Natural killer cell (primary cell): ENCODE data around the gene TPST2. TPM values are rescaled to one million over a fixed set of nuclear protein-coding genes. Genes with fewer than 3 reads are reported as not detected.

Experiments used
- ATAC-seq, 3 donors: fragments of 150-1000 bp in 2 of 3; fragments of 200-7000 bp in 1 of 3; cut with Tn5 transposase; 1 replicate in 1 of 3; 2 replicates in 2 of 3; pipeline ENCODE4 v1.10.0; 2021; ENCODE audit warnings: mild to moderate bottlenecking in 2 of 3, moderate library complexity in 2 of 3
- DNase-seq, 2 donors: peaks; one replicate each; pipeline versions ENCODE4 v3.0.0 to v3.0.0-alpha.2; 2013 to 2021; ENCODE audit warnings: mixed read lengths in 1 of 2
- H3K27ac ChIP-seq: one replicate; pipeline ENCODE4 v1.5.1; 2013; ENCODE audit warnings: mild to moderate bottlenecking, low read length
- H3K27me3 ChIP-seq: one replicate; pipeline ENCODE4 v1.6.1; 2013; ENCODE audit warnings: low read length; ENCODE audit not compliant: control insufficient read depth, insufficient read depth
- H3K36me3 ChIP-seq: one replicate; pipeline ENCODE4 v1.6.1; 2013; ENCODE audit warnings: low read length; ENCODE audit not compliant: control insufficient read depth, insufficient read depth
- H3K4me1 ChIP-seq: one replicate; pipeline ENCODE4 v1.6.1; 2013; ENCODE audit warnings: low read length; ENCODE audit not compliant: control insufficient read depth, insufficient read depth
- H3K4me3 ChIP-seq: one replicate; pipeline ENCODE4 v1.5.1; 2013; ENCODE audit warnings: low read length
- H3K9me3 ChIP-seq: one replicate; pipeline ENCODE4 v1.6.1; 2013; ENCODE audit warnings: low read length; ENCODE audit not compliant: control insufficient read depth, insufficient read depth
- H3K27ac Mint-ChIP-seq, 2 donors: one replicate each; pipeline ENCODE4 v1.8.0; 2022; ENCODE audit warnings: mild to moderate bottlenecking in 2 of 2, mixed read lengths in 2 of 2, moderate library complexity in 1 of 2
- H3K27me3 Mint-ChIP-seq, 2 donors: one replicate each; pipeline ENCODE4 v1.8.0; 2022; ENCODE audit warnings: low read depth in 2 of 2, mixed read lengths in 2 of 2
- H3K36me3 Mint-ChIP-seq: one replicate; pipeline ENCODE4 v1.8.0; 2022; ENCODE audit warnings: mixed read lengths
- H3K4me1 Mint-ChIP-seq, 2 donors: one replicate each; pipeline ENCODE4 v1.8.0; 2022; ENCODE audit warnings: mixed read lengths in 2 of 2
- H3K4me3 Mint-ChIP-seq: one replicate; pipeline ENCODE4 v1.8.0; 2022; ENCODE audit warnings: mild to moderate bottlenecking, moderate library complexity, mixed read lengths
- H3K9me3 Mint-ChIP-seq, 2 donors: one replicate each; pipeline ENCODE4 v1.8.0; 2022; ENCODE audit warnings: mixed read lengths in 2 of 2
- WGBS: methylation state at CpG from one replicate; pipeline ENCODE4 v1.1.7; 2013; ENCODE audit warnings: missing lambda C conversion rate; ENCODE audit not compliant: insufficient coverage; 5-methylcytosine and 5-hydroxymethylcytosine counted together
- intact Hi-C: fragments of 100-400 bp; cut with micrococcal nuclease; formaldehyde crosslinking; loops from one replicate; pipeline ENCODE4 v1.14.2; 2022
- total RNA-seq, 4 donors: library from RNA; stranded (reverse); fragments of 120-200 nt in 1 of 4; gene quantifications; one replicate each; pipeline versions ENCODE4 v1.2.3 to v1.2.4, GENCODE V29; 2013 to 2022
- TF ChIP-seq, protein P1 (sequence below): fragments of 200-600 bp; IDR thresholded peaks from one replicate; pipeline ENCODE4 v1.8.0; 2022; ENCODE audit warnings: antibody characterized with exemption

Gene TPST2
- total RNA-seq, 3 donors from 2014 or later (not counting 1 experiment from before 2014, with no cell fraction given): 145 to 206 (median 155) TPM

DNA sequence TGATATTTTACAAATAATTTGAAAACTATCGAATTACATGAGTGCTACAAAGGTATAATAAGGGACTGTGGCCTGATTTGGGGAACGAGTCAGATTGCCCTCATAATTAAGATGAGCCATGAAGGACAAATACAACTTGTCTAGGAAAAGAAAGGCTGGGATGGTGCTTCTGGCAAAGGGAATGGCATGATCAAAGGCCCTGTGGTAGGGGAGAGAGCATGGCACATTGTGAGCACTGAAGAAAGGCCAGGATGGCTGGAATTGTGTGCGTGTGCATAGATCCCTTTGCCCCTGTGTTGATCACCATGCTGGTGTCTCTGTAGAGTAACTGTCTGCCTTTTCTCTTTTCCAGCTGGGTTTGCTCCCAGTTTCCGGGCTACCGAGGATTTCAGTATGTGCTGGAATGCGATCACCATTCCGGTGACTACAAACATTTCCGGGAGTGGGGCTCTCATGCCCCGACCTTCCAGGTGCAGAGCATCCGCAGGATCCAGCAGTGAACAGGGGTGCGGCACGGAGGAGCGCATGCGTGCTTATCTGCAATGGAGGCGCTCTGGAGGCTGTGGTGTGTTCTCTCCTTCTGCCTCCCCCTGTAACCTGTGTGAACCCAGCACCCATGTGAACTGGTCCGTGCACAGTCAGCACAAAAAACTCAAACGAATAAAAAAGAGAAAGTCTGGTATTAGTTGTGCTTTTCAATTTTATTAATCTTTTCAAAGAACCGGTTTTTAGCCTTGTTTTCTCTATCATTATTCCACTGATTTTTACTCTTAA lies 40.2 kb upstream of the TPST2 start:
- H3K4me1 ChIP-seq: peaks cover 15% of the 10 kb centered on the region
- no peaks in the 10 kb centered on the region for H3K27me3 ChIP-seq
- WGBS: 92% methylated on average over 18 of the region's 18 CpGs
- DNase-seq: no peak
- ATAC-seq: no peak
- no peaks in the 10 kb centered on the region for H3K36me3 Mint-ChIP-seq
- no peak overlapping the region for H3K4me3 Mint-ChIP-seq
- no peak overlapping the region for H3K4me3 ChIP-seq
- TF ChIP-seq, protein P1, sequence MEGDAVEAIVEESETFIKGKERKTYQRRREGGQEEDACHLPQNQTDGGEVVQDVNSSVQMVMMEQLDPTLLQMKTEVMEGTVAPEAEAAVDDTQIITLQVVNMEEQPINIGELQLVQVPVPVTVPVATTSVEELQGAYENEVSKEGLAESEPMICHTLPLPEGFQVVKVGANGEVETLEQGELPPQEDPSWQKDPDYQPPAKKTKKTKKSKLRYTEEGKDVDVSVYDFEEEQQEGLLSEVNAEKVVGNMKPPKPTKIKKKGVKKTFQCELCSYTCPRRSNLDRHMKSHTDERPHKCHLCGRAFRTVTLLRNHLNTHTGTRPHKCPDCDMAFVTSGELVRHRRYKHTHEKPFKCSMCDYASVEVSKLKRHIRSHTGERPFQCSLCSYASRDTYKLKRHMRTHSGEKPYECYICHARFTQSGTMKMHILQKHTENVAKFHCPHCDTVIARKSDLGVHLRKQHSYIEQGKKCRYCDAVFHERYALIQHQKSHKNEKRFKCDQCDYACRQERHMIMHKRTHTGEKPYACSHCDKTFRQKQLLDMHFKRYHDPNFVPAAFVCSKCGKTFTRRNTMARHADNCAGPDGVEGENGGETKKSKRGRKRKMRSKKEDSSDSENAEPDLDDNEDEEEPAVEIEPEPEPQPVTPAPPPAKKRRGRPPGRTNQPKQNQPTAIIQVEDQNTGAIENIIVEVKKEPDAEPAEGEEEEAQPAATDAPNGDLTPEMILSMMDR: no peak
- no peak overlapping the region for H3K27ac Mint-ChIP-seq
- no peaks in the 10 kb centered on the region for H3K27me3 Mint-ChIP-seq
- no peak overlapping the region for H3K27ac ChIP-seq
- no peaks in the 10 kb centered on the region for H3K36me3 ChIP-seq
- H3K4me1 Mint-ChIP-seq: peaks cover 20 to 46% of the 10 kb centered on the region in 2 donors
- intact Hi-C loops: no loop called here
- H3K9me3 ChIP-seq: no peaks in the 10 kb centered on the region
- H3K9me3 Mint-ChIP-seq: no peaks in the 10 kb centered on the region

DNA sequence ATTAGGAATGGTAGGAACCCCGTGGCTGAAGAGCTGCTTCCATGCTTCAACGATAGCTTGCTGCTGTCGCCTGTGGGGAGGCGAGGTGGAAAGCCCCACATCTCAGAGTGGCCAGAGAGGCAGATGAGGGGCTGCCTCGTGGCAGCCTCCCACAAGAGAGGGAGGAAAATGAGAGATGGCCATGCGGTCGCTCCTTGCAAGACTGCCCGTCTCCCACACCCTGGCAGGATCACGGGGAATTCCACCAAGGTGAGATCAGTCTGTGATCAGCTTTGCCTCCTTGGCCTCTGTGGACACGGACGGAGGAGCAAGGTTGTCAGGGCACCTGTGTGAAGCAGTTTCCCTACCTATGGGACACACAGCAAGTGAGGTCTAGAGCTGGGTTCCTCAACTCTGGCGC lies 34.9 kb upstream of the TPST2 start:
- H3K9me3 ChIP-seq: no peaks in the 10 kb centered on the region
- no peak overlapping the region for H3K4me3 ChIP-seq
- no peaks in the 10 kb centered on the region for H3K27me3 ChIP-seq
- Mint-ChIP-seq H3K4me3 (no peak overlapping the region), H3K9me3 (peaks cover 0 to 4% of the 10 kb centered on the region in 2 donors), H3K27ac (no peak overlapping the region), H3K27me3 (no peaks in the 10 kb centered on the region), H3K36me3 (no peaks in the 10 kb centered on the region), H3K4me1 (peaks cover 14 to 30% of the 10 kb centered on the region in 2 donors)
- no peak for ATAC-seq
- H3K27ac ChIP-seq: no peak overlapping the region
- no peaks in the 10 kb centered on the region for H3K36me3 ChIP-seq
- peaks cover 15% of the 10 kb centered on the region for H3K4me1 ChIP-seq
- intact Hi-C loops: no loop called here
- TF ChIP-seq, protein P1: no peak
- 90% methylated on average over 12 of the region's 12 CpGs for WGBS
- no peak for DNase-seq

DNA sequence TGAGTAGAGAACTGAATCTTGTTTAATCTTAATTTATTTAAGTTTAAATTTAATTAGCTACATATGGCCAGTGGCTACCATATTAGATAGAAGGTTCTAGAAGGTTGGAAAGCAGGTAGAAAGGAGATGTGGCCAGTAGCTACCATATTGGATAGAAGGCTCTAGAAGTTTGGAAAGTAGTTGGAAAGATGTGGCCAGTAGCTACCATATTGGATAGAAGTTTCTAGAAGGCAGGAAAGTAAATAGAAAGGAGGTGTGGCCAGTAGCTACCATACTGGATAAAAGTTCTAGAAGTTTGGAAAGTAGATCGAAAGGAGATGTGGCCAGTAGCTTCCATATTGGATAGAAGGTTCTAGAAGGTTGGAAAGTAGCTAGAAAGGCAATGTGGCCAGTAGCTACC lies 34.1 kb upstream of the TPST2 start:
- TF ChIP-seq, protein P1: no peak
- DNase-seq (no peak), ATAC-seq (no peak)
- no peaks in the 10 kb centered on the region for H3K36me3 Mint-ChIP-seq
- H3K4me1 ChIP-seq: peaks cover 14% of the 10 kb centered on the region
- no peak overlapping the region for H3K27ac Mint-ChIP-seq
- 94% methylated on average over 1 of the region's 1 CpG for WGBS
- no peak overlapping the region for H3K4me3 Mint-ChIP-seq
- H3K4me1 Mint-ChIP-seq: peaks cover 13 to 31% of the 10 kb centered on the region in 2 donors
- no peak overlapping the region for H3K27ac ChIP-seq
- no peaks in the 10 kb centered on the region for H3K27me3 ChIP-seq
- no peaks in the 10 kb centered on the region for H3K36me3 ChIP-seq
- intact Hi-C loops: no loop called here
- H3K4me3 ChIP-seq: no peak overlapping the region
- H3K9me3 ChIP-seq: no peaks in the 10 kb centered on the region
- H3K9me3 Mint-ChIP-seq: peaks cover 0 to 4% of the 10 kb centered on the region in 2 donors
- H3K27me3 Mint-ChIP-seq: no peaks in the 10 kb centered on the region

DNA sequence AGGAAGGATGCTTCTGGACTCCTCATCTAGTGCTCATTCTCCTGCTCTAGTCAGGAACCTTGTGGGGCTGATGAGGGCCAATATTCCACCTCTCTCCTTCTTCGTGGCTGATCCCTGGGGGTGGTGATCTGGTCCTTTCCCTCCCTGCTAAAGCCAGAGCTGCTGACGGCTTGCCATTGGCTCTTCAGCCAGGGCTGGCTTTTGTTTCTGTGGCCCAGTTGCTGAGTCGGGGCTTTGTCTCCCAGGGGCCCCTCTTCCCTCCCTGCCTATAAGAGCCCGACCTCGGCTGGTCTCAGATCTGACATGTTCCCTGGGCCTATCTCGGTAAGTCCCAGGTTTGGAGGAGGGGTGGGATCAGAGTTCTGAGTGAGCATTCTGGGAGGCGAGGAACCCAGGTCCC lies 31.7 kb upstream of the TPST2 start, which contains the start of gene CRYBA4:
Gene CRYBA4, plus strand, starts transcription at position 301 of the 400 bp plus-strand sequence. CDS start 634 bp downstream, outside the sequence.
- ATAC-seq (no peak), DNase-seq (no peak)
- Histone ChIP-seq H3K27ac (no peak within 1 kb of the TSS), H3K4me1 (peaks cover 19% of the 10 kb centered on the region), H3K27me3 (no peaks in the 10 kb centered on the region), H3K9me3 (no peaks in the 10 kb centered on the region), H3K36me3 (no peaks in the 10 kb centered on the region), H3K4me3 (no peak within 1 kb of the TSS)
- Mint-ChIP-seq H3K9me3 (peaks cover 0 to 4% of the 10 kb centered on the region in 2 donors), H3K27me3 (no peaks in the 10 kb centered on the region), H3K36me3 (no peaks in the 10 kb centered on the region), H3K4me1 (peaks cover 13 to 29% of the 10 kb centered on the region in 2 donors), H3K4me3 (no peak within 1 kb of the TSS), H3K27ac (no peak within 1 kb of the TSS)
- TF ChIP-seq, protein P1: no peak
- 96% methylated on average over 6 of the region's 7 CpGs for WGBS
- intact Hi-C loops: no loop called here
